SU-DHL-6 (cell line): ENCODE data around the gene SPSB1.

ENCODE experiments used
- EZH2phosphoT487 ChIP-seq: fragments of 200-600 bp; sonication (generic), shearing (Covaris generic); conservative IDR thresholded peaks from 2 replicates; pipeline ENCODE4 v1.6.1; 2018; ENCODE audit warnings: mild to moderate bottlenecking, antibody characterized with exemption, low read length, moderate library complexity, mixed read lengths
- TF ChIP-seq, protein P1 (sequence below): fragments of 200-600 bp; sonication (generic); IDR thresholded peaks from one replicate; pipeline ENCODE4 v1.5.1; 2017; ENCODE audit warnings: antibody characterized with exemption, mild to moderate bottlenecking, low read length, moderate library complexity; ENCODE audit not compliant: insufficient read depth, poor library complexity, severe bottlenecking

DNA sequence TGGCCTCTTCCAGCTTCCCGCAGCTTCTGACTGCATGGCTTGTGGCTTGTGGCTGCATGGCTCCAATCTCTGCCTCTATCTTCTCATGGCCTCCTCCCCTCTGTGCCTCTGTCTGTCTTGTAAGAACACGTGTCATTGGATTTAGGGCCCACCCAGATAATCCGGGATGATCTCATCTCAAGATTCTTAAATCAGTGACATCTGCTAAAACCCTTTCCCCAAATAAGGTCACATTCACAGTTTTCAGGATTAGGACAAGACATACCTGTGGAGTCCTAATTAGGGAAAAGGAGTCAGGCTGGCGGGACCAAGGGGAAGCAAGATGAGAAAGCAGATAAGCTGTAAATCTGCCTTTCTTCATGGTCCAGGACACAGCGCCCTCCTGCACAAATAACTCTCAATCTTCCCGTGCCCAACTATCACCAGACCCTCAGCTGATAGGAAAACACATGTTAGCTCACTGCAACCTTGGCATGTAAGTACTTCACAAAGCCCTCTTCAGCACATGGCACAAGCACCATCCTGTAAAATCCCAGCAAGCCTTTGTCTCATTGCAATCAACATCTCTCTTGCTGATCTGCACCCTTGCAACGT lies 82.2 kb downstream of the SPSB1 start:
- TF ChIP-seq, protein P1, sequence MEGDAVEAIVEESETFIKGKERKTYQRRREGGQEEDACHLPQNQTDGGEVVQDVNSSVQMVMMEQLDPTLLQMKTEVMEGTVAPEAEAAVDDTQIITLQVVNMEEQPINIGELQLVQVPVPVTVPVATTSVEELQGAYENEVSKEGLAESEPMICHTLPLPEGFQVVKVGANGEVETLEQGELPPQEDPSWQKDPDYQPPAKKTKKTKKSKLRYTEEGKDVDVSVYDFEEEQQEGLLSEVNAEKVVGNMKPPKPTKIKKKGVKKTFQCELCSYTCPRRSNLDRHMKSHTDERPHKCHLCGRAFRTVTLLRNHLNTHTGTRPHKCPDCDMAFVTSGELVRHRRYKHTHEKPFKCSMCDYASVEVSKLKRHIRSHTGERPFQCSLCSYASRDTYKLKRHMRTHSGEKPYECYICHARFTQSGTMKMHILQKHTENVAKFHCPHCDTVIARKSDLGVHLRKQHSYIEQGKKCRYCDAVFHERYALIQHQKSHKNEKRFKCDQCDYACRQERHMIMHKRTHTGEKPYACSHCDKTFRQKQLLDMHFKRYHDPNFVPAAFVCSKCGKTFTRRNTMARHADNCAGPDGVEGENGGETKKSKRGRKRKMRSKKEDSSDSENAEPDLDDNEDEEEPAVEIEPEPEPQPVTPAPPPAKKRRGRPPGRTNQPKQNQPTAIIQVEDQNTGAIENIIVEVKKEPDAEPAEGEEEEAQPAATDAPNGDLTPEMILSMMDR = no peak
- TF ChIP-seq EZH2phosphoT487 = no peak
